A673 (cell line): Measurements from ENCODE around the gene PGC. TPM values are rescaled to one million over a fixed set of nuclear protein-coding genes. Genes with fewer than 3 reads are reported as not detected.

Experiments used
- BruUV-seq: library from RNA; stranded (reverse); fragments of 400-500 nt; replicated peaks from 2 replicates; lab custom pipeline; 2021; lab: Mats Ljungman, UMichigan
- CTCF ChIA-PET: fragments of 300-600 bp; sonication (Branson Sonifier 250); formaldehyde crosslinking; loops from one replicate; lab custom pipeline; 2022; ENCODE audit warnings: antibody characterized with exemption; lab: Charles Lee
- POLR2A ChIA-PET: fragments of 300-600 bp; sonication (Branson Sonifier 250); formaldehyde crosslinking; loops from one replicate; lab custom pipeline; 2022; ENCODE audit warnings: antibody characterized with exemption; ENCODE audit not compliant: low non-redundant PET; lab: Charles Lee
- DNase-seq: peaks from one replicate; pipeline ENCODE4 v3.0.0-alpha.2; 2015; ENCODE audit warnings: low spot score
- H3K27ac ChIP-seq: fragments of 200-600 bp; sonication (generic); 2 replicates; pipeline ENCODE4 v1.5.1; 2016; ENCODE audit warnings: mixed run types, low read depth, mild to moderate bottlenecking, mixed read lengths, antibody characterized with exemption, low read length; ENCODE audit not compliant: poor library complexity, severe bottlenecking
- H3K27me3 ChIP-seq: fragments of 200-600 bp; sonication (generic); replicated peaks from 2 replicates; pipeline ENCODE4 v1.6.1; 2017; ENCODE audit warnings: mixed run types, low read depth, mild to moderate bottlenecking, mixed read lengths, antibody characterized with exemption, low read length; ENCODE audit not compliant: insufficient read depth, poor library complexity
- H3K36me3 ChIP-seq: fragments of 200-600 bp; sonication (generic); 2 replicates; pipeline ENCODE4 v1.6.1; 2016; ENCODE audit warnings: mixed run types, mild to moderate bottlenecking, mixed read lengths, antibody characterized with exemption, low read length; ENCODE audit not compliant: insufficient read depth, poor library complexity, severe bottlenecking
- H3K4me1 ChIP-seq: fragments of 200-600 bp; sonication (generic); 2 replicates; pipeline ENCODE4 v1.6.1; 2017; ENCODE audit warnings: mixed run types, mild to moderate bottlenecking, mixed read lengths, antibody characterized with exemption, low read length; ENCODE audit not compliant: insufficient read depth, poor library complexity, severe bottlenecking
- H3K4me3 ChIP-seq: fragments of 200-600 bp; sonication (generic); 2 replicates; pipeline ENCODE4 v1.5.1; 2016; ENCODE audit warnings: low read depth, mixed run types, mild to moderate bottlenecking, mixed read lengths, low read length; ENCODE audit not compliant: poor library complexity, severe bottlenecking
- H3K9me3 ChIP-seq: fragments of 200-600 bp; sonication (generic); 2 replicates; pipeline ENCODE4 v1.6.1; 2016; ENCODE audit warnings: mixed run types, low read depth, mild to moderate bottlenecking, mixed read lengths, antibody characterized with exemption, low read length; ENCODE audit not compliant: poor library complexity, severe bottlenecking
- CTCF ChIP-seq: fragments of 300-800, 200-600 bp; sonication (generic); conservative IDR thresholded peaks from 2 replicates; pipeline ENCODE4 v1.5.1; 2017; ENCODE audit warnings: low read depth, mild to moderate bottlenecking, antibody characterized with exemption, low read length, moderate library complexity, mixed read lengths
- EZH2 ChIP-seq: fragments of 200-600 bp; sonication (generic); IDR thresholded peaks from 2 replicates; pipeline ENCODE4 v1.6.1; 2017; ENCODE audit warnings: borderline replicate concordance, low read depth, mild to moderate bottlenecking, mixed read lengths, antibody characterized with exemption, low read length; ENCODE audit not compliant: poor library complexity, severe bottlenecking
- intact Hi-C: fragments of 100-400 bp; cut with micrococcal nuclease; formaldehyde crosslinking; loops from one replicate; pipeline ENCODE4 v1.10.0; 2022; ENCODE audit not compliant: unreplicated experiment
- total RNA-seq: library from RNA; stranded (reverse); gene quantifications from 2 replicates; pipeline ENCODE4 v1.2.3, GENCODE V29; 2021

PGC gene
- total RNA-seq, 1 experiment from 2014 or later, result not detected

GRCh38 chr6:41791305-41791704 lies 44.1 kb upstream of the PGC start:
- BruUV-seq, result no TSS peak
- Histone ChIP-seq H3K27ac (no peak overlapping the region), H3K36me3 (peaks cover 36% of the 10 kb centered on the region), H3K4me1 (no peaks in the 10 kb centered on the region), H3K27me3 (no peaks in the 10 kb centered on the region), H3K9me3 (no peaks in the 10 kb centered on the region), H3K4me3 (no peak overlapping the region)
- TF ChIP-seq EZH2 (no peak), CTCF (no peak)
- DNase-seq, result no peak
- POLR2A ChIA-PET, result no interaction called here
- CTCF ChIA-PET, result no interaction called here
- intact Hi-C loops, result no loop called here

- Histone ChIP-seq H3K9me3 (no peaks in the 10 kb centered on the region), H3K4me1 (peaks cover 5% of the 10 kb centered on the region), H3K4me3 (no peak overlapping the region), H3K27ac (no peak overlapping the region), H3K36me3 (peaks cover 36% of the 10 kb centered on the region), H3K27me3 (no peaks in the 10 kb centered on the region)
- TF ChIP-seq EZH2 (no peak), CTCF (no peak)
- ChIA-PET CTCF (no interaction called here), POLR2A (no interaction called here)
- BruUV-seq, result no TSS peak
- DNase-seq, result no peak
- intact Hi-C loops, result no loop called here
Observed at GRCh38 chr6:41790045-41790444, 42.8 kb upstream of the PGC start.

- Histone ChIP-seq H3K9me3 (no peaks in the 10 kb centered on the region), H3K27ac (no peak overlapping the region), H3K4me3 (no peak overlapping the region), H3K36me3 (peaks cover 36% of the 10 kb centered on the region), H3K4me1 (peaks cover 5% of the 10 kb centered on the region), H3K27me3 (no peaks in the 10 kb centered on the region)
- no TSS peak for BruUV-seq
- no peak for DNase-seq
- CTCF ChIA-PET, result no interaction called here
- intact Hi-C loops, result loop anchor here (5.0 kb wide), 2 partner anchors 148 to 1108 kb away; no protein-coding TSS in a partner anchor
- TF ChIP-seq EZH2 (no peak), CTCF (no peak)
- POLR2A ChIA-PET, result no interaction called here
Observed at GRCh38 chr6:41789390-41789724, 42.2 kb upstream of the PGC start.
